ENCODE measurements around the gene AQP11.

The AQP11 gene

GRCh38 chr11:77658213-77659013 is 68.7 kb downstream of the AQP11 start:
- no peak for DNase-seq (ENCODE audit: low read depth in 2 of 2)
